ENCODE results near the gene ZNF565.
"Not testable (repeated sequence)": the region's sequence is repeated elsewhere in the genome, so short reads cannot be mapped to it uniquely, and the experiment has no call there.

ZNF565 gene

GRCh38 chr19:36214386-36215275, at the start of gene ZNF565, which contains the start of gene ZNF146:
Gene ZNF565 (minus strand): TSS chr19:36214665. CDS start chr19:36201985, 12,680 bp downstream.
Gene ZNF146 (plus strand): TSS chr19:36215106. CDS start chr19:36236441, 21,335 bp downstream.
- DNase-seq, result peak; percentile 96

GRCh38 chr19:36259211-36259610, 44.7 kb upstream of the ZNF565 start:
- no peak for DNase-seq

DNA sequence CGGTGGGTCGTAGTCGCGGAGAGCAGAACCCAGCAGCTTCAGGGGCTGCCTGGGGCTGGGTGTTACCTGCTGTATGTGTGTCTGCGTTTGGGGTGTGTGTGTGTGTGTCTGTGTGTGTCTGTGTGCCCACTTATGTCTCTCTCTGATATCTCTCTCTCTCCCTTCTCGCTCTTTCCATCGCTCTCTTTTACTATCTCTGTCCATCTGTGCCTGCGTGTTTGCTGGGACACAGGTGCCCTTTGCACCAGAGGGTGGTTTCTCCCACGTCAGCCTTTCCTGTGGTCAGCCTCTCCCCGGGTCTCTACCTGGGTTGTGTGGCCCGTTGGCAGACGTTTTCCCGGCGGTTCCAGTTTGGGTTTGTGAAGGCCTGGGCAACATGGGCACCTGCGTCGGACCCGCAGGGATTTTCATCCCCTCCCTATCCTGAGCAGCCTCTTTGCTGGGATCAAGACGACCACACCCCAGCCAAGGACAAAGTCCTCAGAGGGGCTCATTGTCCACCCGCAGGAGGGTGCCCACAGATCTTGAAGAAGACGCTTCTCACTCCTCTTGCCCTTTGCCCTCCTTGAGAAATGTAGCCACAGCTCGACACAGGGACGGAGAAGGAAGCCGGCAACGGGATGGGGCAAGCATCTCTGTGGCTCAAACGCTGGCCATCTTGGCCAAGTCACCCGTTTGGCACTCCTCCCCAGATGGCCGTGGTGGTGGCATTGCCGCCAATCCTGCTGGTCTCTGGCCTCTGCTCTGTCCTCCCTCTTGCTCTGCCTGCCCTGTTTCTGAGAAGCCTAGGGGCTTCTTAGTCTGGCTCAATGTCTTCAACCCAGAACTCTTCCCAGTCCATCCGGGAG, 43.8 kb upstream of the ZNF565 start:
- DNase-seq, result no peak

GRCh38 chr19:36257520-36257876, 43.0 kb upstream of the ZNF565 start:
- no peak for DNase-seq

DNA sequence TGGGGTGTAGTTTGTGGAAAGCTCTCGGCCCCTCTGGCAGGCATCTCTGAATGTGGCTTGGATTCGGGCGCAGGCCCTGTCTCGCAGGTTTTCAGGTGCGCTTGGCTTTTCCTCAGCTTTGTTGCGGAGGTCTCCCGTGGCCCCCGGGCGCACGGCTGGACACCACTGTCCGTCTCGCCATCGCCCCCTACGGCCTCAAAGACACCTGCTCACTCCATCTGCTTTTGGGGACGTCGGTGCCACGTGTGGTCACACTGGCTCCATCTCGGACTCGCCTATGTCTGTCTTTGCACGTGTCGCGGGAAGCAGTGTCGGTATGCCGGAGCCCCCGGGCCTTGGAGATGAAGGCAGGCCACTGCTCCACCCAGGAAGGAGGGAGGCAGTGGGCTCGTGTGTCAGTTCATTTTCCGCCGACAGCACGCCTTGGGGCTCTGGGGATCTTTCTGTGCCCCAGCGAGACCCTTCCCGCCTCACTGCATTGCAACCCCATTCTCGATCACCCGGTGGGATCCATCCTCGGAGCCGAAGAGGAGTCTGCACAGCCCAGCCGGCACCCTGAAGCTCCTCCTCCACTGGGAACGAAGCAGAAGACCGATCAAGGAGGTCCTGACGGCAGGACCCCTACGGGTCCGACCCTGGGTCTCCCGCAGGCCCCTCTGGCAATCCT, 42.5 kb upstream of the ZNF565 start:
- no peak for DNase-seq

- DNase-seq, result no peak
These were observed 41.6 kb upstream of the ZNF565 start for GRCh38 chr19:36256064-36256463.

- DNase-seq, result no peak
These were observed 40.9 kb upstream of the ZNF565 start for GRCh38 chr19:36255316-36255715.

GRCh38 chr19:36254848-36255247, 40.4 kb upstream of the ZNF565 start:
- no peak for DNase-seq

DNA sequence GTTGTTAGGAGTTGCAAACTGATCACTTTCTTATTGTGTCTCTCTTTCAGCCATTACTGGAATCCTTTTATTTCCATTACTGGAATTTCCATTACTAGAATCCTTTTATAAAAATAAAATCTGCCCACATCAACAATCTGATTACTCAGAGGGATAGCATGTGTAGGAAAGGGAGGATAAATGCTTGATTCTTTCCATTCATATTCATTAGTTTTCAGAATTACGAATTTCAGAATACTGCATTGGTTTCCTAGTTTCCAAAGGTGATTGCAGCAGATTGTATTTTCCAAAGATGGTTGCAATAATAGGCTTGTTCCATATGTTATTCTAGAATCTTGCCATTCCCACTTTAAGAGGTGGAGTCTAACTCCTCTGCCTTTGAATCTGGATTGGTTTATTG, 37.6 kb upstream of the ZNF565 start:
- DNase-seq, result no peak

DNA sequence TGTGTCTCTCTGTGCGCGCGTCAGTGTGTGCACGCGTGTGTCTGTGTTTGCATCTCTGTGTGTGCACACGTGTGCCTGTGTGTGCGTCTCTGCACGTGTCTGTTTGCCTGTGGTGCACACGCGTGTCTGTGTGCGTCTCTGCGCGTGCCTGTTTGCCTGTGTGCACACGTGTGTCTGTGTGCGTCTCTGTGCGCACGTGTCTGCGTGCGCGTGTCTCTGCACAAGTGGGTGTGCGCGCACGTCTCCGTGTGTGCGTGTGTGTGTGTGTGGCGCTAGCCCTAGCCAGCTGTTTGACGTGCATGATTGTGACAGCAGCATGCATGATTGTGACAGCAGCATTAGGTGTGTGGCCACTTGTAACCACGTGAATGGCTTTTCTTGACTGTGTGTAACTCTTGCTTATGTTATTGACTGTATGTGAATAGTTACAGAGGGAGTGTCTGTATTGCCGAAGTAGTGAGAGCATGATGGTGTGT, 31.6 kb upstream of the ZNF565 start:
- no peak for DNase-seq

DNA sequence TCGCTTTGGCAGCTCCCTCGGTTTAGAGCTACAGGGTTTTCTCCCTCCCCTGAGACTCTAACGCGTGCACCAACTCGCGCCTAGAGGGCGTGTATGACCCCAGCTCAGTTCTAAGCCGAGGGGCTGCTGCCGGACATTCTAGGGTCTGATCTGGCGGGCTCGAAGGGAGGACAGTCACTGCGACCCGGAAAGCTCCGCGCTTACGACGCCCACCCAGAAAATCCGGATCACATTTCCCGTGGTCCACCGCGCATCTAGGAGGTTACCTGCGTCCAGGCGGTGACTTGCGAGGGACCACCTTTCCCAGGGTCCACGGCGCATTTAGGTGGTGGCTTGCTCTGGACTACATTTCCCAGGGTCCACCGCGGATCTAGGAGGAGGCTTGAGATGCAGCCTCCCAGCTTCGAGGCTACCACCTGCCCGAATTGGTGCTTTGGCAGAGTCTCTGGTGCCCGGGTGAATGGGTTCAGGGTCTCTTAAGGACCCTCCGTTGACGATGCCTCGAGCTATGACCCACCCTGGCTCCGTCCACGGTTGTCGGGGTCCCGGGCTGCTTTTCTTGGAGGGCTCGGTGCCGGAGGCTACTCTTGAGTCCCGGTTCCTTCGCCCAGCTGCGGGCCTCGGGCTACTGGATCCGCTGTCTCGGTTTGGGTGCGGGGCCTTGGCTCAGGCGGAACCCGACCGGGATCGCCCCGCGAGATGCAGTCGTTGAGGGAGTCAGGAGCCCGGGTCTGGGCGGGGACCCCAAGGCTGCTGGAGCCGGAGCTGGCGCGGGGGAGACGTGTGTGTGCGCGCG, 30.9 kb upstream of the ZNF565 start:
- DNase-seq, result no peak

GRCh38 chr19:36244066-36244465, 29.6 kb upstream of the ZNF565 start:
- no peak for DNase-seq

- DNase-seq, result no peak
These were observed 22.5 kb upstream of the ZNF565 start for GRCh38 chr19:36236946-36237310.

DNA sequence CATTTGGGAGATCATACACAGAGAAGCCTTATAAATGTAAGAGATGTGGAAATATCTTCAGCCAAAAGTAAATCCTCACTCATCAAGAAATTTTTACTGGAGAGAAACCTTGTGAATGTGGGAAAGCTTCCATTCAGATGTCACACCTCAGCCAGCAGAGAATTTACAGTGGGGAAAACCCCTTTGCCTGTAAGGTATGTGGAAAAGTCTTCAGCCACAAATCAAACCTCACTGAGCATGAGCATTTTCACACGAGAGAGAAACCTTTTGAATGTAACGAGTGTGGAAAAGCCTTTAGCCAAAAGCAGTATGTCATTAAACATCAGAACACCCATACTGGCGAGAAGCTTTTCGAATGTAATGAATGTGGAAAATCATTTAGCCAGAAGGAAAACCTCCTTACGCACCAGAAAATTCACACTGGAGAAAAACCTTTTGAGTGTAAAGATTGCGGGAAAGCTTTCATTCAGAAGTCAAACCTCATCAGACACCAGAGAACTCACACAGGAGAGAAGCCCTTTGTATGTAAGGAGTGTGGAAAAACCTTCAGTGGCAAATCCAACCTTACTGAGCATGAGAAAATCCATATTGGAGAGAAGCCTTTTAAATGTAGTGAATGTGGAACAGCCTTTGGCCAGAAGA, 22.0 kb upstream of the ZNF565 start:
- no peak for DNase-seq

- not testable (repeated sequence) for DNase-seq
These were observed 19.2 kb upstream of the ZNF565 start for GRCh38 chr19:36233626-36234025.

DNA sequence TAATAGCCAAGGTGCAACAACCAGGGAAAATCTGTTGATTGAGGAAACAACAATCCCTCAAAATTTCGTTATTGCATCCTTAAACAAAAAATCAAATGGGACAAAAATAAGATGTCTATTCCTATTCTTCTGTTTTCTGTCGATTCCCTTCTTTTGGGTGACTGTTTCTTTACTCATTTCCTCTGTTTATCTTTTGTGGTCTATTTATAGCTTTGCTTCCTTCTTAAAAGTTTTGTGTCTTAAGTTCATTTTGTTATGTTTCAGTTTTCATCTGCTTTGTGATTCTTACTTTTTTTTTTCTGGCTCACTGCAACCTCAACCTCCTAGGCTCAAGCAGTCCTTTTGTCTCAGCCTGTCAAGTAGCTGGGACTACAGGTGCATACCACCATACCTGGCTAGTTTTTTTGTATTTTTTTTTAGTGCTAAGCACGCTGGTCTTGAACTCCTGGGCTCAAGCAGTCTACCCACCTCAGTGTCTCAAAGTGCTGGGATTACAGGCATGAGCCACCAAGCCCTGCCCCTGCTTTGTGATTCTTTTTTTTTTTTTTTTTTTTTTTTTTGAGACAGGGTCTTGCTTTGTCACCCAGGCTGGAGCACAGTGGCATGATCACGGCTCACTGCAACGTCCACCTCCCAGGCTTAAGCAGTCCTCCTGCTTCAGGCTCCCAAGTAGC, 10.9 kb upstream of the ZNF565 start:
- no peak for DNase-seq

GRCh38 chr19:36222503-36222902, 8.0 kb upstream of the ZNF565 start:
- DNase-seq, result no peak

- DNase-seq, result no peak
These were observed 7.0 kb upstream of the ZNF565 start for GRCh38 chr19:36221474-36221873.

DNA sequence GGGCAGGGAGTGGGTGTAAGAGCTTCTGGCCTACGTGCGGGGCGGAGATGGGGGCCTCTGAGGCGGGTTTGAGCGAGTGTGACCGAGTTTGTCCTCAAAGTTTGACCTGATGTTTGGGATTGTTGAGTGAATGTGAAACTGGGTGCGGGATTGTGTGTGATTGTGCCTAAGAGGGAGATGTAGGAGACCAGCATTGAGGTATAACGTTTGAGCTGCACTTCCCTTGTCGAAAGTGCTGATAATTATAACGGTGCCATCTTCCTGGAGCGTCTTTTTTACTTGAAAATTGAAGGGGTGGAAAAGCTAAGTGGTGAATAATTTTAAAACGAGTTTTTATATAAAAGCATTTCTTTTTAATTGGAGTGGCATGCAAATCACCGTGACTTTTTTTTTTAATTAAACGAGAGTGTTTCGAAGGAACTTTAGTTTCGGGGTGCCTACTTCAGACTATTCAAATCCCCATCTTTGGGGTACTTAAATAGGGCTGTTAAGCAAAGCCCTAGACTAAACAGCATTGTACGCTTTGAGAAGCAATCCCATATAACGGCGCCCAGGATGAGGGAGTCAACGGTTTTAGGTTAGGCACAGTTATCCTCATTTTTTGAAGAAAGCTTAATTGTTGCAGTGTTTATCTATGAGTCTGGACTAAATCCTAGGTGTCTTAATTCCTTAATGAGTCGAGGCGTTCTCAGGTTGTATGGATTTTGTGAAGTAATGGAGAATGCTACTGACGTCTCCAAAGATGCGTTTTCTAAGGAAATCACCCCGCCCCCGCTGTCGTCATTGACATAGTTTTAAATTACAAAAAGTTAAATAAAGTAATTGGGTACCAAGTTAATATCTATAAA, 1.0 kb upstream of the ZNF565 start:
- peak in 1 of 2 experiments; percentile 43 for DNase-seq

- DNase-seq, result no peak
These were observed 1.6 kb downstream of the ZNF565 start for GRCh38 chr19:36212895-36213294.

Data from AML-193 (cell line).